ENCODE data around the gene PLP1. TPM values are rescaled to one million over a fixed set of nuclear protein-coding genes. Genes with fewer than 3 reads are reported as not detected.

Gene PLP1
- total and polyA plus RNA-seq, 2 of the 8 experiments (the other 6 are each of a cell fraction or from before 2014, with no cell fraction given): 49.2 to 218 TPM

GRCh38 chrX:103733017-103733416 is 43.6 kb upstream of the PLP1 start:
- no peak overlapping the region for H4K8ac ChIP-seq (ENCODE audit: extremely low read depth, insufficient read depth, low read length)
- no peak overlapping the region for H3K18ac ChIP-seq (ENCODE audit: extremely low read depth, low read length)
- H2BK20ac ChIP-seq (ENCODE audit: low read length): 0 out of 2 replicates have a peak overlapping the region, but pooled peaks have one; percentile 32
- no peaks in the 10 kb centered on the region for H3K79me2 ChIP-seq (ENCODE audit: control insufficient read depth in 1 of 2, insufficient read depth in 2 of 2, low read length in 2 of 2)
- H3K79me1 ChIP-seq (ENCODE audit: low read depth, low read length): no peaks in the 10 kb centered on the region
- ChIA-PET POLR2A (ENCODE audit: partially characterized antibody) (interaction anchor here (1.0 to 4.6 kb wide), 5 partner anchors 10 to 28 kb away, joined by 3 to 26 read pairs (median 4); no protein-coding TSS in a partner anchor), CTCF (ENCODE audit: partially characterized antibody) (interaction anchor here (1.2 to 1.5 kb wide), 2 partner anchors 9 to 26 kb away, joined by 3 read pairs; no protein-coding TSS in a partner anchor)
- no peak overlapping the region for H2BK15ac ChIP-seq (ENCODE audit: low read length)
- no peaks in the 10 kb centered on the region; a peak in 1 of 7 replicates for H3K27me3 ChIP-seq (replicated peaks in 1 of 4; ENCODE audit: control insufficient read depth in 3 of 4, extremely low read depth in 1 of 4, insufficient read depth in 3 of 4, low read length in 3 of 4)
- H3K4me3 ChIP-seq (ENCODE audit: extremely low read depth in 1 of 4, insufficient read depth in 2 of 4, low read depth in 3 of 4, low read length in 4 of 4): no peak overlapping the region
- no peaks in the 10 kb centered on the region for H4K20me1 ChIP-seq (replicated peaks in 1 of 2; ENCODE audit: control insufficient read depth in 1 of 2, insufficient read depth in 2 of 2, low read length in 2 of 2)
- no peaks in the 10 kb centered on the region for H3K23me2 ChIP-seq (ENCODE audit: low read depth, low read length)
- H3K56ac ChIP-seq (replicated peaks; ENCODE audit: insufficient read length, low read depth, low read length): no peak overlapping the region
- H4K91ac ChIP-seq (replicated peaks; ENCODE audit: insufficient read length, low read length): no peak overlapping the region
- no peak overlapping the region for H2BK120ac ChIP-seq (replicated peaks; ENCODE audit: low read depth, low read length)
- H3K23ac ChIP-seq (ENCODE audit: insufficient read length): no peak overlapping the region
- no peaks in the 10 kb centered on the region for H3K9me3 ChIP-seq (ENCODE audit: insufficient read depth in 2 of 2, low read depth in 1 of 2, low read length in 1 of 2)
- H2BK12ac ChIP-seq (ENCODE audit: low read depth, low read length): no peak overlapping the region
- H2AFZ ChIP-seq (ENCODE audit: low read length): no peak overlapping the region
- H4K5ac ChIP-seq (ENCODE audit: insufficient read length, low read depth, low read length): no peak overlapping the region
- H2AK5ac ChIP-seq (ENCODE audit: low read depth, low read length): no peak overlapping the region
- DNase-seq (ENCODE audit: low read depth in 1 of 2, low spot score in 2 of 2): no peak
- no peak overlapping the region for H3K14ac ChIP-seq (ENCODE audit: insufficient read length)
- FAIRE-seq: no peak
- H3K4me2 ChIP-seq (ENCODE audit: insufficient read depth in 1 of 2, low read depth in 2 of 2, low read length in 2 of 2): no peak overlapping the region
- no peaks in the 10 kb centered on the region for H3K36me3 ChIP-seq (ENCODE audit: control insufficient read depth in 2 of 4, insufficient read depth in 4 of 4, low read length in 3 of 4)
- no peak overlapping the region for H2BK5ac ChIP-seq (ENCODE audit: low read depth, low read length)
- H3K4ac ChIP-seq (replicated peaks; ENCODE audit: insufficient read length, low read depth, low read length): no peak overlapping the region
- 92% methylated on average over 1 of the region's 1 CpG; no CpG with 5 or more reads in 1 of the 2 experiments for WGBS, 2 experiments (ENCODE audit: extremely low coverage in 1 of 2, insufficient coverage in 1 of 2, insufficient read length in 1 of 2, insufficient replicate concordance in 2 of 2, low coverage in 1 of 2, low lambda C conversion rate in 2 of 2, missing lambda C conversion rate in 1 of 2)
- H3K4me1 ChIP-seq (replicated peaks in 1 of 4; ENCODE audit: control insufficient read depth in 3 of 4, insufficient read depth in 4 of 4, low read length in 3 of 4): peaks cover 4 to 14% (median 11%) of the 10 kb centered on the region in 4 experiments
- H3K9ac ChIP-seq (replicated peaks in 1 of 4; ENCODE audit: extremely low read depth in 1 of 4, low read depth in 3 of 4, low read length in 3 of 4): no peak overlapping the region
- no peak overlapping the region for H3K27ac ChIP-seq (ENCODE audit: low read depth, low read length)
- no peak for TF ChIP-seq MAX (IDR thresholded peaks at IDR 0.05)
- TF ChIP-seq CTCF (IDR thresholded peaks at IDR 0.05; ENCODE audit: control extremely low read depth in 1 of 3, insufficient read depth in 1 of 3, low read depth in 1 of 3, low read length in 3 of 3): no peak
- no peak for TF ChIP-seq SIRT6 (IDR thresholded peaks at IDR 0.05; ENCODE audit: low read length)
- TF ChIP-seq NRF1 (IDR thresholded peaks at IDR 0.05; ENCODE audit: low read depth, low read length): no peak
- no peak for TF ChIP-seq RBBP5 (IDR thresholded peaks at IDR 0.05; ENCODE audit: borderline replicate concordance, low read depth, low read length)
- no peak for TF ChIP-seq CREB1 (IDR thresholded peaks at IDR 0.05)
- no peak for TF ChIP-seq SIX5 (IDR thresholded peaks at IDR 0.05; ENCODE audit: low read depth, low read length)
- TF ChIP-seq ASH2L (IDR thresholded peaks at IDR 0.05; ENCODE audit: low read length): no peak
- TF ChIP-seq SP1 (IDR thresholded peaks at IDR 0.05; ENCODE audit: low read depth, low read length): no peak
- no peak for TF ChIP-seq SIN3A (conservative IDR thresholded peaks at IDR 0.05 in 1 of 2, IDR thresholded peaks at IDR 0.05 in 1 of 2; ENCODE audit: low read depth in 1 of 2, low read length in 2 of 2)
- no peak for TF ChIP-seq BCL11A (IDR thresholded peaks at IDR 0.05; ENCODE audit: low read depth in 2 of 2, low read length in 2 of 2)
- no peak for TF ChIP-seq BRCA1 (IDR thresholded peaks at IDR 0.05; ENCODE audit: low read depth, low read length)
